Right lobe of liver (tissue), 6 donors: ENCODE results near the gene ANKRD23. TPM values are rescaled to one million over a fixed set of nuclear protein-coding genes. Genes with fewer than 3 reads are reported as not detected.

Experiments
- ATAC-seq, 4 donors: fragments of 200-7000 bp; cut with Tn5 transposase; one replicate each; pipeline ENCODE4 v1.9.1; 2020; ENCODE audit warnings: mild to moderate bottlenecking in 4 of 4, moderate library complexity in 4 of 4
- DNase-seq, 3 donors: peaks; one replicate each; pipeline ENCODE4 v3.0.0-alpha.2; 2020
- H3K27ac ChIP-seq, 3 donors: fragments of 200-600 bp; one replicate each; pipeline ENCODE4 v1.8.0; 2022
- H3K27me3 ChIP-seq, 2 donors: fragments of 200-600 bp; one replicate each; pipeline ENCODE4 v1.8.0; 2022
- H3K36me3 ChIP-seq, 4 donors: fragments of 200-600 bp; sonication (generic) in 1 of 4; one replicate each; pipeline versions ENCODE4 v1.5.1 to v1.8.0; 2017 to 2022; ENCODE audit warnings: control low read depth in 1 of 4
- H3K4me1 ChIP-seq, 4 donors: fragments of 200-600 bp; sonication (generic) in 1 of 4; one replicate each; pipeline versions ENCODE4 v1.5.1 to v1.8.0; 2017 to 2022; ENCODE audit warnings: control low read depth in 1 of 4
- H3K4me3 ChIP-seq, 3 donors: fragments of 200-600 bp; one replicate each; pipeline ENCODE4 v1.8.0; 2022
- H3K9me3 ChIP-seq, 4 donors: fragments of 200-600 bp; sonication (generic) in 1 of 4; one replicate each; pipeline versions ENCODE4 v1.5.1 to v1.8.0; 2017 to 2022; ENCODE audit warnings: control low read depth in 1 of 4
- CTCF ChIP-seq, 4 donors: fragments of 200-600 bp in 3 of 4; fragments of 450-650 bp in 1 of 4; IDR thresholded peaks; one replicate each; pipeline versions ENCODE4 v1.5.1 to v1.8.0; 2016 to 2022; ENCODE audit warnings: antibody characterized with exemption in 4 of 4, mild to moderate bottlenecking in 2 of 4
- POLR2A ChIP-seq: fragments of 450-650 bp; IDR thresholded peaks from one replicate; pipeline ENCODE4 v1.6.1; 2017; ENCODE audit warnings: antibody characterized with exemption, mild to moderate bottlenecking
- WGBS: methylation state at CpG from one replicate; pipeline ENCODE4 v1.1.6; 2018; ENCODE audit warnings: low coverage, low lambda C conversion rate; ENCODE audit not compliant: insufficient coverage; ENCODE audit errors: missing lambda C conversion rate; 5-methylcytosine and 5-hydroxymethylcytosine counted together
- intact Hi-C, 2 donors: fragments of 100-400 bp; cut with DNase I; formaldehyde crosslinking; loops; one replicate each; pipeline versions ENCODE4 v1.11.2 to v1.14.1; 2022
- total RNA-seq, 6 experiments: library from RNA; depleted of rRNA in 2 of 6; stranded (reverse); fragments of >200 nt in 2 of 6; fragmentation: NEBNext Ultra II Directional in 3 of 6; extraction: Animal tissue kit (Norgen Biotek cat#: 25700) in 3 of 6; gene quantifications; one replicate each; pipeline versions ENCODE4 v1.1.0 to v1.2.4, GENCODE V29; 2016 to 2023
- donor health status: DM: no; HTN: yes; CAD: no.
- donor health status: DM: no; HTN: no; CAD: no.
- donor health status: DM: no; HTN: no; CAD: no.
- donor health status: DM: no; HTN: yes; CAD: no.
- donor health status: DM: no; HTN: yes; CAD: no.

The ANKRD23 gene
- total RNA-seq, 6 experiments from 2014 or later: 0.98 to 4.0 (median 2.7) TPM

DNA sequence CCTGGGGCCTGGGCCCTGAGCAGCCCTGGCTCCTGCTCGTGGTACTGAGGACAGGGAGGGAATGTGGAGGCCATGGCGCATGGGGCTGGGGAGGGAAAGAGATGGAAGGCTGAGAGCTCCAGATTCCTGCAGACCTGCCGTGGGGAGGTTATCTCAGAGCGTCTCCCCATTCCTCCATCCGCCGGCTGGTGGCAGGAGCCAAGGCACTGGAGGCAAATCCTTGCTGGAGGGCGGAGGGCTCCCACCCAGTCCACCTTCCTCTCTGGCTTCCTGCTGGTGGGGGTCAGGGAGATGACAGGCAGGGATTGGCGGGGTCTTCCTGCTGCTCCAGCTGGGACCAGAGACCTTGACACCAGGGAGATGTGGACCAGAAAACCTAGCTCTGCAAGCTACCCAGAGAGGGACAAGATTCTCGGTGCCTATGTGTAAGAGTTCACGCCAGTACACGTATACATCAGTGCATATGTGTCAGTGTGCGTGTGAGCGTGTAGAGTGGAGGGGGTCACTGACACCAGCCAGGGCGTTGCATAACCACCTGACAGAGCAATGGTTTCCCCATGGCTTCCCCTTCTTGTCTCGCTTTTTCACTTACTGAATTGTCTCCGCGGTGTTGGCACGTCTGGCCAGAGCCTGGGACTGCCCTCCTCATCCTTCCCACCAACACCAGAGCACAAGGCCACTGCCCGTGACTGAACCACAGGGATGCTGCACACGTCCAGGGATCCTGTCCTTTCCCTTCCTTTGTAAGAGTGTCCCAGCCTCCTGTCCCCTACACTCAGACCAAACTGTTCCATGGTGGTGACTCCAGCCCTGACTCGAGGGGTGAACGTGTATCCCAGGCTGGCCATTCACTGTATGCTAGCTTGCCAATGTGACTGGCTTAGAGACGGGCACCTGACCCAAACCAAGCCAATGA, 41.9 kb upstream of the ANKRD23 start:
- Histone ChIP-seq H3K27ac (no peak overlapping the region), H3K27me3 (no peaks in the 10 kb centered on the region), H3K4me1 (no peaks in the 10 kb centered on the region), H3K9me3 (no peaks in the 10 kb centered on the region), H3K4me3 (no peak overlapping the region), H3K36me3 (no peaks in the 10 kb centered on the region)
- ATAC-seq: peak in 2 of 4 donors; percentile 5 to 42
- TF ChIP-seq CTCF (IDR thresholded peaks at IDR 0.05) (no peak), POLR2A (no peak)
- intact Hi-C loops: no loop called here
- 60% methylated on average over 2 of the region's 23 CpGs for WGBS
- DNase-seq: no peak

GRCh38 chr2:96884299-96885094, 40.7 kb upstream of the ANKRD23 start:
- Histone ChIP-seq H3K36me3 (no peaks in the 10 kb centered on the region), H3K4me1 (no peaks in the 10 kb centered on the region), H3K4me3 (no peak overlapping the region), H3K27me3 (no peaks in the 10 kb centered on the region), H3K27ac (no peak overlapping the region), H3K9me3 (no peaks in the 10 kb centered on the region)
- DNase-seq (no peak), ATAC-seq (peak; percentile 38 to 56 (median 47))
- TF ChIP-seq POLR2A (no peak), CTCF (IDR thresholded peaks at IDR 0.05) (no peak)
- WGBS: 63% methylated on average over 5 of the region's 19 CpGs
- intact Hi-C loops: no loop called here

GRCh38 chr2:96883306-96883705, 39.5 kb upstream of the ANKRD23 start:
- Histone ChIP-seq H3K4me3 (no peak overlapping the region), H3K36me3 (no peaks in the 10 kb centered on the region), H3K9me3 (no peaks in the 10 kb centered on the region), H3K27me3 (no peaks in the 10 kb centered on the region), H3K4me1 (no peaks in the 10 kb centered on the region), H3K27ac (no peak overlapping the region)
- DNase-seq (no peak), ATAC-seq (no peak)
- TF ChIP-seq POLR2A (no peak), CTCF (IDR thresholded peaks at IDR 0.05) (no peak)
- intact Hi-C loops: no loop called here
- WGBS: 100% methylated on average over 1 of the region's 9 CpGs

GRCh38 chr2:96882906-96883305, 39.1 kb upstream of the ANKRD23 start:
- Histone ChIP-seq H3K27ac (no peak overlapping the region), H3K4me1 (no peaks in the 10 kb centered on the region), H3K27me3 (no peaks in the 10 kb centered on the region), H3K9me3 (no peaks in the 10 kb centered on the region), H3K36me3 (no peaks in the 10 kb centered on the region), H3K4me3 (no peak overlapping the region)
- 80% methylated on average over 1 of the region's 8 CpGs for WGBS
- DNase-seq: no peak
- intact Hi-C loops: no loop called here
- ATAC-seq: no peak
- no peak for TF ChIP-seq POLR2A
- no peak for TF ChIP-seq CTCF (IDR thresholded peaks at IDR 0.05)
